Measurements from ENCODE around the gene TPTE.
"Not testable (repeated sequence)": the region's sequence is repeated elsewhere in the genome, so short reads cannot be mapped to it uniquely, and the experiment has no call there.

The TPTE gene

GRCh38 chr21:10616535-10616934 lies 95.2 kb downstream of the TPTE start:
- no peak for TF ChIP-seq CTCF (IDR thresholded peaks at IDR 0.05; ENCODE audit: insufficient read depth, low read length, poor library complexity, severe bottlenecking)
- no peaks in the 10 kb centered on the region for H3K27me3 ChIP-seq (replicated peaks; ENCODE audit: control insufficient read depth, insufficient read depth, low read length)
- H3K4me3 ChIP-seq (replicated peaks; ENCODE audit: low read depth, low read length) = no peak overlapping the region
- no peak for DNase-seq (ENCODE audit: extremely low read depth, insufficient read length)
- no peaks in the 10 kb centered on the region for H3K36me3 ChIP-seq (ENCODE audit: control insufficient read depth, insufficient read depth, low read length)

- not testable (repeated sequence) for H3K4me3 ChIP-seq (replicated peaks; ENCODE audit: low read depth, low read length); H3K27me3 ChIP-seq (replicated peaks; ENCODE audit: control insufficient read depth, insufficient read depth, low read length); DNase-seq (ENCODE audit: extremely low read depth, insufficient read length); H3K36me3 ChIP-seq (ENCODE audit: control insufficient read depth, insufficient read depth, low read length)
Observed at GRCh38 chr21:10617133-10617752, 95.9 kb downstream of the TPTE start.

- TF ChIP-seq CTCF (IDR thresholded peaks at IDR 0.05; ENCODE audit: insufficient read depth, low read length, poor library complexity, severe bottlenecking) = no peak
- H3K4me3 ChIP-seq (replicated peaks; ENCODE audit: low read depth, low read length) = no peak overlapping the region
- no peaks in the 10 kb centered on the region for H3K27me3 ChIP-seq (replicated peaks; ENCODE audit: control insufficient read depth, insufficient read depth, low read length)
- DNase-seq (ENCODE audit: extremely low read depth, insufficient read length) = no peak
- H3K36me3 ChIP-seq (ENCODE audit: control insufficient read depth, insufficient read depth, low read length) = no peaks in the 10 kb centered on the region
Observed at GRCh38 chr21:10627316-10627863, 106.0 kb downstream of the TPTE start.

GRCh38 chr21:10629239-10629638 lies 107.9 kb downstream of the TPTE start:
- not testable (repeated sequence) for DNase-seq (ENCODE audit: extremely low read depth, insufficient read length); H3K4me3 ChIP-seq (replicated peaks; ENCODE audit: low read depth, low read length); H3K27me3 ChIP-seq (replicated peaks; ENCODE audit: control insufficient read depth, insufficient read depth, low read length); H3K36me3 ChIP-seq (ENCODE audit: control insufficient read depth, insufficient read depth, low read length)

- not testable (repeated sequence) for H3K36me3 ChIP-seq (ENCODE audit: control insufficient read depth, insufficient read depth, low read length); H3K27me3 ChIP-seq (replicated peaks; ENCODE audit: control insufficient read depth, insufficient read depth, low read length); DNase-seq (ENCODE audit: extremely low read depth, insufficient read length); H3K4me3 ChIP-seq (replicated peaks; ENCODE audit: low read depth, low read length)
Observed at GRCh38 chr21:10630829-10631228, 109.4 kb downstream of the TPTE start.

GRCh38 chr21:10631316-10631715 lies 109.9 kb downstream of the TPTE start:
- DNase-seq (ENCODE audit: extremely low read depth, insufficient read length); H3K36me3 ChIP-seq (ENCODE audit: control insufficient read depth, insufficient read depth, low read length); H3K4me3 ChIP-seq (replicated peaks; ENCODE audit: low read depth, low read length); H3K27me3 ChIP-seq (replicated peaks; ENCODE audit: control insufficient read depth, insufficient read depth, low read length): not testable (repeated sequence)

GRCh38 chr21:10638144-10638543 lies 116.8 kb downstream of the TPTE start:
- not testable (repeated sequence) for DNase-seq (ENCODE audit: extremely low read depth, insufficient read length); H3K4me3 ChIP-seq (replicated peaks; ENCODE audit: low read depth, low read length); H3K36me3 ChIP-seq (ENCODE audit: control insufficient read depth, insufficient read depth, low read length); H3K27me3 ChIP-seq (replicated peaks; ENCODE audit: control insufficient read depth, insufficient read depth, low read length)

- no peaks in the 10 kb centered on the region for H3K36me3 ChIP-seq (ENCODE audit: control insufficient read depth, insufficient read depth, low read length)
- DNase-seq (ENCODE audit: extremely low read depth, insufficient read length) = no peak
- no peak overlapping the region for H3K4me3 ChIP-seq (replicated peaks; ENCODE audit: low read depth, low read length)
- TF ChIP-seq CTCF (IDR thresholded peaks at IDR 0.05; ENCODE audit: insufficient read depth, low read length, poor library complexity, severe bottlenecking) = no peak
- H3K27me3 ChIP-seq (replicated peaks; ENCODE audit: control insufficient read depth, insufficient read depth, low read length) = no peaks in the 10 kb centered on the region
Observed at GRCh38 chr21:10639123-10639522, 117.7 kb downstream of the TPTE start.

GRCh38 chr21:10639746-10640145 lies 118.4 kb downstream of the TPTE start:
- not testable (repeated sequence) for DNase-seq (ENCODE audit: extremely low read depth, insufficient read length); H3K36me3 ChIP-seq (ENCODE audit: control insufficient read depth, insufficient read depth, low read length); H3K27me3 ChIP-seq (replicated peaks; ENCODE audit: control insufficient read depth, insufficient read depth, low read length); H3K4me3 ChIP-seq (replicated peaks; ENCODE audit: low read depth, low read length)
